ENCODE data around the gene HSD17B14. TPM values are rescaled to one million over a fixed set of nuclear protein-coding genes. Genes with fewer than 3 reads are reported as not detected.

Gene HSD17B14
- polyA plus RNA-seq, 1 of the 3 experiments (the other 2 are of a cell fraction), result 29.7 TPM

GRCh38 chr19:48810151-48810550 is 26.1 kb downstream of the HSD17B14 start:
- Histone ChIP-seq H3K27me3 (ENCODE audit: insufficient read depth) (no peaks in the 10 kb centered on the region), H3K4me3 (ENCODE audit: low read depth in 2 of 2, low read length in 1 of 2) (peak overlapping the region; percentile 59 to 74), H2AFZ (ENCODE audit: low read depth) (peak overlapping the region; percentile 83; the same call in 1 of the 2 replicates), H3K9ac (peak overlapping the region; percentile 74; the same call in 1 of the 2 replicates), H3F3A (replicated peaks; ENCODE audit: insufficient read depth) (peaks cover 4% of the 10 kb centered on the region), H3K4me2 (peak overlapping the region; percentile 95), H3K9me2 (no peaks in the 10 kb centered on the region), H3K36me3 (replicated peaks in 1 of 2; ENCODE audit: control insufficient read depth in 1 of 2, insufficient read depth in 2 of 2, low read length in 1 of 2) (no peaks in the 10 kb centered on the region), H3K4me1 (ENCODE audit: control insufficient read depth in 1 of 2, insufficient read depth in 2 of 2, low read depth in 1 of 2, low read length in 1 of 2) (peaks cover 0 to 12% of the 10 kb centered on the region in 2 experiments; a peak in 2 of 4 replicates), H4K20me1 (ENCODE audit: insufficient read depth) (no peaks in the 10 kb centered on the region), H3K9me3 (no peaks in the 10 kb centered on the region), H3K27ac (ENCODE audit: low read depth in 2 of 2, low read length in 1 of 2) (peak overlapping the region; percentile 18 to 51; a peak in 2 of 4 replicates), H3K79me2 (ENCODE audit: insufficient read depth) (no peaks in the 10 kb centered on the region)
- CTCF ChIA-PET, result interaction anchor here (1.0 to 6.9 kb wide), 6 partner anchors 9 to 161 kb away, joined by 3 to 59 read pairs (median 6); partner anchors contain the start of gene HSD17B14
- no peak for DNase-seq
- POLR2A ChIA-PET, result no interaction called here
- WGBS (ENCODE audit: low lambda C conversion rate), result 46% methylated on average over 7 of the region's 7 CpGs
- TF ChIP-seq, protein P1, sequence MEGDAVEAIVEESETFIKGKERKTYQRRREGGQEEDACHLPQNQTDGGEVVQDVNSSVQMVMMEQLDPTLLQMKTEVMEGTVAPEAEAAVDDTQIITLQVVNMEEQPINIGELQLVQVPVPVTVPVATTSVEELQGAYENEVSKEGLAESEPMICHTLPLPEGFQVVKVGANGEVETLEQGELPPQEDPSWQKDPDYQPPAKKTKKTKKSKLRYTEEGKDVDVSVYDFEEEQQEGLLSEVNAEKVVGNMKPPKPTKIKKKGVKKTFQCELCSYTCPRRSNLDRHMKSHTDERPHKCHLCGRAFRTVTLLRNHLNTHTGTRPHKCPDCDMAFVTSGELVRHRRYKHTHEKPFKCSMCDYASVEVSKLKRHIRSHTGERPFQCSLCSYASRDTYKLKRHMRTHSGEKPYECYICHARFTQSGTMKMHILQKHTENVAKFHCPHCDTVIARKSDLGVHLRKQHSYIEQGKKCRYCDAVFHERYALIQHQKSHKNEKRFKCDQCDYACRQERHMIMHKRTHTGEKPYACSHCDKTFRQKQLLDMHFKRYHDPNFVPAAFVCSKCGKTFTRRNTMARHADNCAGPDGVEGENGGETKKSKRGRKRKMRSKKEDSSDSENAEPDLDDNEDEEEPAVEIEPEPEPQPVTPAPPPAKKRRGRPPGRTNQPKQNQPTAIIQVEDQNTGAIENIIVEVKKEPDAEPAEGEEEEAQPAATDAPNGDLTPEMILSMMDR (IDR thresholded peaks at IDR 0.05), result no peak

DNA sequence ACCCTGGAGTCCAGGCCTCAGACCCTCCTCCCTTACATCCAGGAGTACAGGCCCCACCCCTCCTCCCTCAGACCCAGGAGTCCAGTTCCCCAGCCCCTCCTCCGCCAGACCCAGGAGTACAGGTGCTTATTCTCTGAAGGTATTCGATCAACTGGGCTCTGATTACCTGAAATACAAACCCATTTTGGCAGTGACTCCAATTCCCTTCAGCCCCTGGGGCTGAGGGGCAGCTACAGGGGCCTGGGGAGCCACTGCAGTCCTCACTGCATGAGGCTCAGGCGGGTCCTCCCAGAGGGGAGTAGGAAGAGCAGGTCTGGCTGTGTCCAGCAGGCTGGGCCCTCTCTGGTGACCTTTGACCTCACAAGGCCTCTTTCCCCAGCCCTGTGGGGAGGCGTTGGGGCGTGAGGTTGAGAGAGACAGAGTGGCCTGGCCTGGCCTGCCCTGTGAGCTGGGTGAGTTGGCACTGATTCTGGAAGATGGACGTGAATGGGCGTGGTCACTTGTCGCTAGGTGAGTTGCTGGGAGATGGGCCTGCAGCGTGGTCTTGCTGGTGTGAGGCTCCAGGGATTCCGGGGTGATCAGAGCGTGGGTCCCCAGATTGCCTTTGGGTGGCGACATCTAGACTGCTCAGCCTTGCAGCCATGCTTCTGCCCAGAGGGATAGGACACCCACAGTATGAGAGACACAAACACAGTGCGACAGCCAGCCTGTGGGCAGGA is 28.5 kb downstream of the HSD17B14 start:
- CTCF ChIA-PET, result interaction anchor here (0.8 to 6.9 kb wide), 6 partner anchors 12 to 35 kb away, joined by 3 to 59 read pairs (median 4); partner anchors contain the start of gene HSD17B14

More for the DNA sequence above, 28.5 kb downstream of the HSD17B14 start:
- WGBS (ENCODE audit: low lambda C conversion rate), result 94% methylated on average over 13 of the region's 13 CpGs
- Histone ChIP-seq H3F3A (replicated peaks; ENCODE audit: insufficient read depth) (peaks cover 4% of the 10 kb centered on the region), H3K36me3 (replicated peaks in 1 of 2; ENCODE audit: control insufficient read depth in 1 of 2, insufficient read depth in 2 of 2, low read length in 1 of 2) (peaks cover 0 to 2% of the 10 kb centered on the region in 2 experiments), H2AFZ (ENCODE audit: low read depth) (no peak overlapping the region), H3K9me2 (no peaks in the 10 kb centered on the region), H3K79me2 (ENCODE audit: insufficient read depth) (no peaks in the 10 kb centered on the region), H3K9ac (no peak overlapping the region), H3K9me3 (no peaks in the 10 kb centered on the region), H3K4me2 (no peak overlapping the region), H4K20me1 (ENCODE audit: insufficient read depth) (no peaks in the 10 kb centered on the region), H3K4me3 (ENCODE audit: low read depth in 2 of 2, low read length in 1 of 2) (no peak overlapping the region), H3K4me1 (ENCODE audit: control insufficient read depth in 1 of 2, insufficient read depth in 2 of 2, low read depth in 1 of 2, low read length in 1 of 2) (peaks cover 0 to 12% of the 10 kb centered on the region in 2 experiments; a peak in 2 of 4 replicates), H3K27me3 (ENCODE audit: insufficient read depth) (no peaks in the 10 kb centered on the region), H3K27ac (ENCODE audit: low read depth in 2 of 2, low read length in 1 of 2) (no peak overlapping the region)
- POLR2A ChIA-PET, result no interaction called here
- TF ChIP-seq, protein P2, sequence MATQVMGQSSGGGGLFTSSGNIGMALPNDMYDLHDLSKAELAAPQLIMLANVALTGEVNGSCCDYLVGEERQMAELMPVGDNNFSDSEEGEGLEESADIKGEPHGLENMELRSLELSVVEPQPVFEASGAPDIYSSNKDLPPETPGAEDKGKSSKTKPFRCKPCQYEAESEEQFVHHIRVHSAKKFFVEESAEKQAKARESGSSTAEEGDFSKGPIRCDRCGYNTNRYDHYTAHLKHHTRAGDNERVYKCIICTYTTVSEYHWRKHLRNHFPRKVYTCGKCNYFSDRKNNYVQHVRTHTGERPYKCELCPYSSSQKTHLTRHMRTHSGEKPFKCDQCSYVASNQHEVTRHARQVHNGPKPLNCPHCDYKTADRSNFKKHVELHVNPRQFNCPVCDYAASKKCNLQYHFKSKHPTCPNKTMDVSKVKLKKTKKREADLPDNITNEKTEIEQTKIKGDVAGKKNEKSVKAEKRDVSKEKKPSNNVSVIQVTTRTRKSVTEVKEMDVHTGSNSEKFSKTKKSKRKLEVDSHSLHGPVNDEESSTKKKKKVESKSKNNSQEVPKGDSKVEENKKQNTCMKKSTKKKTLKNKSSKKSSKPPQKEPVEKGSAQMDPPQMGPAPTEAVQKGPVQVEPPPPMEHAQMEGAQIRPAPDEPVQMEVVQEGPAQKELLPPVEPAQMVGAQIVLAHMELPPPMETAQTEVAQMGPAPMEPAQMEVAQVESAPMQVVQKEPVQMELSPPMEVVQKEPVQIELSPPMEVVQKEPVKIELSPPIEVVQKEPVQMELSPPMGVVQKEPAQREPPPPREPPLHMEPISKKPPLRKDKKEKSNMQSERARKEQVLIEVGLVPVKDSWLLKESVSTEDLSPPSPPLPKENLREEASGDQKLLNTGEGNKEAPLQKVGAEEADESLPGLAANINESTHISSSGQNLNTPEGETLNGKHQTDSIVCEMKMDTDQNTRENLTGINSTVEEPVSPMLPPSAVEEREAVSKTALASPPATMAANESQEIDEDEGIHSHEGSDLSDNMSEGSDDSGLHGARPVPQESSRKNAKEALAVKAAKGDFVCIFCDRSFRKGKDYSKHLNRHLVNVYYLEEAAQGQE (IDR thresholded peaks at IDR 0.05; ENCODE audit: low read depth, low read length), result no peak
- TF ChIP-seq RCOR1 (IDR thresholded peaks at IDR 0.05; ENCODE audit: low read length) (no peak), USF1 (IDR thresholded peaks at IDR 0.05; ENCODE audit: borderline replicate concordance, low read depth) (no peak), RXRA (IDR thresholded peaks at IDR 0.05; ENCODE audit: borderline replicate concordance, low read depth) (no peak), FOXM1 (IDR thresholded peaks at IDR 0.05; ENCODE audit: low read depth) (no peak), USF2 (IDR thresholded peaks at IDR 0.05; ENCODE audit: borderline replicate concordance, low read depth, low read length) (no peak), FOXJ3 (CRISPR knock-in tag; IDR thresholded peaks at IDR 0.05) (no peak), TEAD4 (IDR thresholded peaks at IDR 0.05; ENCODE audit: borderline replicate concordance, insufficient read depth) (no peak), NFIC (IDR thresholded peaks at IDR 0.05; ENCODE audit: borderline replicate concordance) (no peak)
- peak; percentile 20 for DNase-seq
